NOMO-1 treated with DMSO at 0.1 percent for 48 hours (cell line): Measurements from ENCODE around the gene VPS37C.
"Not testable (repeated sequence)": the region's sequence is repeated elsewhere in the genome, so short reads cannot be mapped to it uniquely, and the experiment has no call there.

ENCODE experiments used
- DNase-seq: peaks from one replicate; lab custom pipeline; 2025; ENCODE audit not compliant: unreplicated experiment; lab: John Stamatoyannopoulos, UW

Gene VPS37C

GRCh38 chr11:61176446-61176845, 15.2 kb upstream of the VPS37C start:
- no peak for DNase-seq

DNA sequence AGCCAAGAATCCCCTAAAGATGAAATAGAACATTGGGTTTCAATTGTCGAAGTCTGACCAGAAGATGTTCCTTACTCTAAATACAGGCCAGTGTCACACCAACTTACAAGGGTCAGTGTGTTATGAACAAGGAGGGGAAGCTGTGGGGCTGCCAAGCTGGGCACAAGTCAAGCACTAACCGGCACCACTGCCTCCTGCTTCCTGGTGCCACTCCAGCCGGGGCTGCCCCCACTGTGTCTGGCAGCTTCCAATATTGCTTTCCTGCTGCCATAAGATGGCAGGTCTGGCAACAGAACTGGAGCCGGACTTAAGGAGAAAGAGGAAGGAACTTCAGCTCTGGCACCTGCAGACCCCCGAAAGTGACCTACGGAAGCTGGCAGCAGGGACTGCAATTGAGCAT, 13.7 kb upstream of the VPS37C start:
- no peak for DNase-seq

DNA sequence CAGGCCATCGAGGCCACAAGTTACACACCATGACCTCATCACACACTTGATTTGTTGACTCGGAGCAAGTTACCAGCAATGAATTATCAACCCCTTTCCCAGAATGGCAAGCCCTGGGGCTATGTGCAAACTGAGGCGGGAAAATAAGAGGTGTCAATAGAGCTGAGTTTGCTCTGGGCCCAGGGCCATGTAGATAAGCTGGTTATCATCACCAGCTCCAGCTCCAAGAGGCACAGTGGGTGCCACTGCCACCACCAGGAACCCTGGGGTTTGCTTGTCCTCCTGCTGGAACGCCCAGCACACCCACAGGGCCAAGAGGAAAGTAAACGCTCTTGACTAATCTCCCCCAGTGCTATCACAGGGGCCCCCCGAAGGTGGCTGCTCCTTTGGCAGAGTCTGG, 13.0 kb upstream of the VPS37C start:
- no peak for DNase-seq

DNA sequence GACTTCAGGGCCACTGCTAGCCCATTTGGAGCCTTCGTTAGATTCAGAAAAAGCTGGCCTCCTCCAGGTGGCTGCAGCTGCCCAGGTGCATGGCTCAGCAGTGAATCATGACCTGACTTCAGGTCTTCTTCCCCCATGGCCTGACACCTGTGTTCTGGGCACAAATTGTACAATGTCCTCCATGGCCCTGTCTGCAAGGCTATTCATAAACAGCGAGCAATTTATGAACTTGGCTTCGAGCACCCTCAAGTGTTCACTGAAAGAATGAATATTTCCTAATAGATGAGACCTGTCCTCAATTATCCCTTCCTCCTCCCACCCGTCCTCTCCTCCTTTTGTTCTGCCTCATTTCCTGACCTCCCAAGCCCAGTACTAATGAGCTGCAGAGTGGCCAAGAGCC, 12.2 kb upstream of the VPS37C start:
- DNase-seq: no peak

DNA sequence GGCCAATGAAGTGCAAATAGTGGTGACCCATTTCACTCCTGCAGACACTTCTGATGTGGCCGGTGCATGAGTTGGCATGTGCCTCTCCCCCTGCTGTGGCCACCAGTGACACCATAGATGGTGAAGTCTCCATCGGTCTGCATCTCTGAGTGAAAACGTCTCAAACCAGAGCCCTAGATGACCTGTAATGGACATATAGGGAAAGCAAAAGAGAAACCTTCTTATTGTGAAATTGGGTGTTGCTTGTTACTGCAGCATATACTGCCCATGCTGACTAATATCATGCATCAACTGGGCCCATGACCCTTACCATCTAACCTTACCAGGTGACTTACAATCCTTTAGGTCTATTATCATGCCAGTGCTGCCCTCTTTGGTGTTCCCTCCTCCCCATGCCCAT, 11.7 kb upstream of the VPS37C start:
- no peak for DNase-seq

- peak; percentile 39 for DNase-seq
Observed at GRCh38 chr11:61172356-61172755, 11.1 kb upstream of the VPS37C start.

DNA sequence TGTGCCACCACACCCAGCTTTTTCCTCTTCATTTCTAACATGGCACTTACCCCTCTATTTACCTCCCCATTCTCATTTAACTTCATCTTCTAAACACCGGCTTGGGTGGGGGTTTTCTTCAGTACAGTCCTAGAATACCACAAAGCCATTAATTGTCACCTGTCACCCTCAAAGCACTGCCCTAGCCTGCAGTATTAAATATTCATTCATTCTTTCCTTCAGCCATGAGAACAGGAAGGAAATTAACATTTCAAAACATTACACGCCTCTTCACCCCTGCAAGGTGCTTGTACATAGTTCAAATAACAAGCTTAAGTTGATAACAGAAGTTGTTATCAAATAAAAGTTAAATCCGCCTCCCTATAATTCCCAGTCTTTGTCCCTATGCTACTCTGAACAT, 10.7 kb upstream of the VPS37C start:
- peak; percentile 29 for DNase-seq

DNA sequence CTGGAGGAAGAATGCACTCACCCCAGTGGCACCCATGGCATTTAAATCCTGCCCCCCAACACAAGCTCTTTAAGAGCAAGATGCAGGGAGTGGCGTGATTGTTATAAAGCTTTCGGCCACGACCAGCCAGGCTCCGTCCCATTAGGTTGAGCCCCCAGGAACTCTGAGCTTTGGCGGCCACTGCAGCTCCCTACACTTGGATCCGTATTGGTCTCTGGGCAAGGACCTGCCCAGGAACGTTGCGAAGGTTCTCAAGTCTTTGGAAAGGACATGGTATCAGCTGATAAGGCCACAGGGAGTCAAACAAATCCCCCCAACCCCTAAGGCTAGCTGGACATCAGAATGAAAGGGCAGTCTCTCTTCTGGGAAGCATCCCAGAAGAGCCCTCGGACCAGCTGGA, 9.3 kb upstream of the VPS37C start:
- no peak for DNase-seq

DNA sequence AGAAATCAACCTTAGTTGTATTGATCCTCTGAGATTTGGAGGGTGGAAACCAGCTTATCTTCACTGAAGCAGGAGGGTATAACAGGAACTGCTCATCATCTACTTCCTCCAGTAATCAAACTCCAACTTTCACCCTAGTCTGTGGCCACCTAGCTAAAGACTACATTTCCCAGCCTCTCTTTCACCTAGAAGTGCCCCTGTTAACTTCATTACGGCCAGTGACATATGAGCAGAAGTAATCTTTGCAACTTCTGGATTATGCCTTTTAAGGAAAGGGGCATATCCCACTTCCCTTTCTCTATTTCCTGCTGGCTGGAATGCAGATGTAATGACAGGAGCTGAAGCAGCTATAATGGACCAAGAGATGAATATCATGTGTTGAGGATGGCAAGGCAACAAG, 7.6 kb upstream of the VPS37C start:
- DNase-seq: peak; percentile 37

- DNase-seq: no peak
Observed at GRCh38 chr11:61168042-61168688, 6.9 kb upstream of the VPS37C start.

GRCh38 chr11:61166331-61166730, 5.1 kb upstream of the VPS37C start:
- not testable (repeated sequence) for DNase-seq

DNA sequence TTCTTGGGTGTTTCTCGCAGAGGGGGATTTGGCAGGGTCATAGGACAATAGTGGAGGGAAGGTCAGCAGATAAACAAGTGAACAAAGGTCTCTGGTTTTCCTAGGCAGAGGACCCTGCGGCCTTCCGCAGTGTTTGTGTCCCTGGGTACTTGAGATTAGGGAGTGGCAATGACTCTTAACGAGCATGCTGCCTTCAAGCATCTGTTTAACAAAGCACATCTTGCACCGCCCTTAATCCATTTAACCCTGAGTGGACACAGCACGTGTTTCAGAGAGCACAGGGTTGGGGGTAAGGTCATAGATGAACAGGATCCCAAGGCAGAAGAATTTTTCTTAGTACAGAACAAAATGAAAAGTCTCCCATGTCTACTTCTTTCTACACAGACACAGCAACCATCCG, 4.6 kb upstream of the VPS37C start:
- DNase-seq: not testable (repeated sequence)

DNA sequence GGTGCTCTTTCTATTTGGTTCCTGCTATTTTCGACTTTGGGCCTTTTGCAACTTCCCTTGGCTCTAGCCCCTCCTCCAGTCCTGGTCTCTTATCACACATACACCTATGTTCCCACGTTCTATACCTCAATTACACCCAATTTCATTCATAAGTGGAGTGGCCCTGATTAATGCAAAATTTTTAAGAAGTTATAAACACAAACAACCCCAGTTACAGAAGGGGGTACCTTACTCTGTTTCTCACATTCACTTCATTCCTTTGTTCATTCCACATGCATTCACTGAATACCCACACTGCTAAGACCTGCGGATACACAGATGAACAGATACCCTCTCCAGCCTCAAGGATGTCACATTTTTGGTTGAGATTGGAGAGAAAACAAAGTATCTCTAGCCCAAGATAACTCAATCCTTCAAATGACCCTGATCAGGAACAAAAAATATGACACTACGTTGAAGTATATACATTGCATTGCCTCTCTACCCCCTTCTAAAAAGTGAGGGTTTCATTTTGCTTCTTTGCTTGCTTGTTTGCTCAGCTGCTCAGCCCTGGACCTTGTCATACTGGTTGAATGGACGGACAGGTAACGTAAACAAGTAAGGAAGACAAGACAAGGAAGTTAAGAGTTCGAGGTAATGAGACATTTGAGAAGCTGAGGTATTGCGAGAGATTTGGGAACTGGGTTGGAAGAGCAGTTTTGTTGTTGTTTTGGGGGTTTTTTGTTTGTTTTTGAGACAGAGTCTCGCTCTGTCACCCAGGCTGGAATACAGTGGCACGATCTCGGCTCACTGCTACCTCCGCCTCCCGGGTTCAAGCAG, 3.6 kb upstream of the VPS37C start:
- DNase-seq: peak; percentile 69

DNA sequence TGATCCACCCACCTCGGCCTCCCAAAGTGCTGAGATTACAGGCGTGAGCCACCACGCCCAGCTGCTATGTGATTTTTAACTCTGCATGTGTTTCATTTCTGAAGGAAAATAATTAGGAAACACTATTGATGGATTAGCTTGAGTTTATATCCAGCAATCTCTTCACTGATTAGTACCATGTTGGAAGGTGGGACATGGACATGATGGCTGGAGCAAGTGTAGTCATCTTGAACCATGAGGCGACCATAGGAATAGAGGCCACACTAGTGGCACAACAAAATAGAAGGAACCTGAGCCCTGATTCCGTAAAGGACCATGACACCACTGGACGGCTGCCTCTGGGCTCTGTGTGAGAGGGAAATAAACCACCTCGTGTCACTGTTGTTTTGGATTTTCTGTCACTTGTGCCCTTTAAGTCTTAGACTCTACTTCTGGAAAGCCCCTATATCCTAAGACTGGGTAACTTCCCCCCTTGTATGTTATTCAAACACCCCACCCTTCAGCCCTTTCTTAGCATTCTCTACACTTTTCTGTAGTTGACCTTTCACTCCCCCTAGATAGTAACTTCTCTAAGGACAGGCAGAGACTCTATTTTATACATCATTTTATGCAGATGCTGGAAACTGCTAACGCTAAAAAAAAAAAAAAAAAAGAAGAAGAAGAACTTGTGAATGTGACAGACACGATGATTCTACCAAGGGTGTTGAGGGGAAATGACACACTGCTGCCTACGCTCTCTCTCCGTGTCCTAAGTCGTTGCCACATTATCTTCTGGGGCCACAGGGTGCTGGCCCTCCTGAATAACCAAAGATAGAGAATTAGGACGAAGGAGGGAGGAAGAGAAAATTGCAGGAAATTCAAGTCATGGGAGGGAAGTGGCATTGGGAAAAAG, 2.7 kb upstream of the VPS37C start:
- DNase-seq: peak; percentile 83

- DNase-seq: no peak
Observed at GRCh38 chr11:61163021-61163420, 1.8 kb upstream of the VPS37C start.

GRCh38 chr11:61162092-61162941, 1.1 kb upstream of the VPS37C start:
- peak; percentile 92 for DNase-seq

DNA sequence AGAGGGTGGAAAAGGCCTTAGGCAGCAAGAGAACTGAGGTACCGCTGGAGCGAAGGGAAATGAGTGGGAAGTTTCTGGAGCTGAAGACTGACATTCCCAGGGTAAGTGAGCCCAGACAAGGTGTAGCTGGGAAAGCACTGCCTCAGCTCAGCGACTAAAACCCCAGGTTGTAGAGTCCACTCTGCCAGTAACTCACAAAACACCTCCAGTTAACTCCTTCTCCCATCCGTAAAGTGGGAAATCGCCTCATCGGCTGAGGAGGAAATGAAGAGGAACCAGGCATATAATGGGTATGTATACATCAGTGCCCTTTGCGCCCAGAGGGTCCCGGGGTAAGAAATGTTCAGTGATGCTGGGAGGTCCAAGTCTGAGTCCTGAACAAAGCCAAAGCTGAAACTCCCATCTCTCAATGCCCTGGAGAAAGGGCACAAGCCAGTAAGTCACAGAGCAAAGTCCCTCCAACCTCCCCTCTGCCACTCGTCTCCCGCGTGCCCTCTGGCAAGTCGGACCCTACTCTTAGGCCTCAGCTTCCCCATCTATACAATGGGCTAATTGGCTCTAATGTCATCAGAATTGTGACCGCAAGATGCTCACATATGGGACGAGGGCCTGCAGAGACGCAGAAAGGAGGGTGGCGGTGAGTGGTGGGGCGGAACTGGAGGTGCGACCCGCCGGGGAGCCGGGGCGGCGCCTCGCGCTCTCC, 588 bp downstream of the VPS37C start:
- no peak for DNase-seq

GRCh38 chr11:61158691-61159381, 2.4 kb downstream of the VPS37C start:
- no peak for DNase-seq

GRCh38 chr11:61157743-61158142, 3.5 kb downstream of the VPS37C start:
- no peak for DNase-seq

GRCh38 chr11:61155741-61156140, 5.5 kb downstream of the VPS37C start:
- peak; percentile 17 for DNase-seq
